IMR-90 (cell line): ENCODE results near the gene AGBL1. TPM values are rescaled to one million over a fixed set of nuclear protein-coding genes. Genes with fewer than 3 reads are reported as not detected.

Source experiments
- ATAC-seq: fragments of 200-7000 bp; cut with Tn5 transposase; 2 replicates; pipeline ENCODE4 v1.9.1; 2020; ENCODE audit warnings: low read depth, mild to moderate bottlenecking, moderate library complexity
- BruUV-seq: library from RNA; stranded (reverse); fragments of 400-500 nt; replicated peaks from 2 replicates; lab custom pipeline; 2021; lab: Mats Ljungman, UMichigan
- CTCF ChIA-PET: fragments of 300-600 bp; formaldehyde crosslinking; extraction: SDS; loops from one replicate; lab custom pipeline; 2021; ENCODE audit warnings: antibody characterized with exemption; lab: Yijun Ruan, JAX
- POLR2A ChIA-PET: fragments of 300-600 bp; sonication (Branson Sonifier 250); formaldehyde crosslinking; loops from one replicate; lab custom pipeline; 2022; ENCODE audit warnings: antibody characterized with exemption; ENCODE audit not compliant: unreplicated experiment; lab: Charles Lee
- DNase-seq: peaks from one replicate; pipeline ENCODE4 v3.0.0; 2013
- H2AFZ ChIP-seq: replicated peaks from 2 replicates; pipeline ENCODE3; 2013; ENCODE audit warnings: low read length, mild to moderate bottlenecking; ENCODE audit not compliant: poor library complexity
- H2AK5ac ChIP-seq: 2 replicates; pipeline ENCODE4 v1.6.1; 2013; ENCODE audit warnings: low read depth, low read length, inconsistent platforms
- H2AK9ac ChIP-seq: replicated peaks from 2 replicates; pipeline ENCODE3; 2013; ENCODE audit warnings: mild to moderate bottlenecking, low read depth, low read length, moderate library complexity; ENCODE audit not compliant: poor library complexity
- H2BK120ac ChIP-seq: 2 replicates; pipeline ENCODE4 v1.6.1; 2013; ENCODE audit warnings: low read depth, low read length, inconsistent platforms
- H2BK15ac ChIP-seq: 3 replicates; pipeline ENCODE4 v1.6.1; 2013; ENCODE audit warnings: low read depth, low read length, inconsistent platforms
- H2BK20ac ChIP-seq: 2 replicates; pipeline ENCODE4 v1.6.1; 2013; ENCODE audit warnings: low read depth, mild to moderate bottlenecking, inconsistent platforms, low read length, moderate library complexity
- H2BK5ac ChIP-seq: 2 replicates; pipeline ENCODE4 v1.6.1; 2013; ENCODE audit warnings: mild to moderate bottlenecking, low read depth, low read length, inconsistent platforms; ENCODE audit not compliant: poor library complexity, severe bottlenecking
- H3K14ac ChIP-seq: replicated peaks from 2 replicates; pipeline ENCODE4 v1.6.1; 2013; ENCODE audit warnings: low read depth, low read length, inconsistent platforms
- H3K18ac ChIP-seq: 2 replicates; pipeline ENCODE4 v1.6.1; 2013; ENCODE audit warnings: low read depth, low read length, control low read depth
- H3K23ac ChIP-seq: 2 replicates; pipeline ENCODE4 v1.6.1; 2013; ENCODE audit warnings: low read depth, low read length, inconsistent platforms
- H3K27ac ChIP-seq: 2 replicates; pipeline ENCODE4 v1.5.1; 2013; ENCODE audit warnings: mild to moderate bottlenecking, control low read depth, low read length; ENCODE audit not compliant: insufficient read depth
- H3K27me3 ChIP-seq: 2 replicates; pipeline ENCODE4 v1.6.1; 2013; ENCODE audit warnings: low read length; ENCODE audit not compliant: control insufficient read depth, insufficient read depth
- H3K36me3 ChIP-seq: 2 replicates; pipeline ENCODE4 v1.6.1; 2013; ENCODE audit warnings: low read length, mixed read lengths; ENCODE audit not compliant: control insufficient read depth, insufficient read depth
- H3K4ac ChIP-seq: 2 replicates; pipeline ENCODE4 v1.6.1; 2013; ENCODE audit warnings: low read depth, low read length, inconsistent platforms
- H3K4me1 ChIP-seq: 2 replicates; pipeline ENCODE4 v1.6.1; 2013; ENCODE audit warnings: low read length, mixed read lengths; ENCODE audit not compliant: control insufficient read depth, insufficient read depth
- H3K4me2 ChIP-seq: 2 replicates; pipeline ENCODE4 v1.6.1; 2013; ENCODE audit warnings: low read depth, mild to moderate bottlenecking, control low read depth, low read length, moderate library complexity
- H3K4me3 ChIP-seq: 2 replicates; pipeline ENCODE4 v1.5.1; 2013; ENCODE audit warnings: low read depth, mild to moderate bottlenecking, control low read depth, low read length, moderate library complexity; ENCODE audit not compliant: insufficient read depth
- H3K56ac ChIP-seq: 2 replicates; pipeline ENCODE4 v1.6.1; 2013; ENCODE audit warnings: low read length, inconsistent platforms; ENCODE audit not compliant: insufficient read depth; ENCODE audit errors: extremely low read depth
- H3K79me1 ChIP-seq, 2 experiments: 2 replicates each; pipeline ENCODE4 v1.6.1; 2013; ENCODE audit warnings: low read length in 2 of 2, inconsistent platforms in 1 of 2, low read depth in 1 of 2
- H3K9ac ChIP-seq: 2 replicates; pipeline ENCODE4 v1.6.1; 2013; ENCODE audit warnings: low read depth, low read length, control low read depth
- H3K9me1 ChIP-seq: 2 replicates; pipeline ENCODE4 v1.6.1; 2013; ENCODE audit warnings: low read length, inconsistent platforms; ENCODE audit not compliant: insufficient read depth
- H3K9me3 ChIP-seq: 2 replicates; pipeline ENCODE4 v1.6.1; 2013; ENCODE audit warnings: low read length; ENCODE audit not compliant: control insufficient read depth, insufficient read depth
- H4K20me1 ChIP-seq: 2 replicates; pipeline ENCODE4 v1.6.1; 2013; ENCODE audit warnings: low read length, inconsistent platforms; ENCODE audit not compliant: insufficient read depth
- H4K5ac ChIP-seq: 2 replicates; pipeline ENCODE4 v1.6.1; 2013; ENCODE audit warnings: mild to moderate bottlenecking, low read depth, low read length, control low read depth
- H4K8ac ChIP-seq, 2 experiments: 2 replicates each; pipeline ENCODE4 v1.6.1; 2013; ENCODE audit warnings: low read depth in 2 of 2, low read length in 2 of 2, control low read depth in 1 of 2, inconsistent platforms in 1 of 2
- H4K91ac ChIP-seq: 2 replicates; pipeline ENCODE4 v1.6.1; 2013; ENCODE audit warnings: low read depth, low read length, inconsistent platforms; ENCODE audit not compliant: insufficient read depth
- BHLHE40 ChIP-seq: fragments of 150-350 bp; IDR thresholded peaks from 2 replicates; pipeline ENCODE4 v1.6.1; 2016; ENCODE audit warnings: mild to moderate bottlenecking, low read depth, low read length
- NFE2L2 ChIP-seq: fragments of 150-350 bp; IDR thresholded peaks from 2 replicates; pipeline ENCODE4 v1.6.1; 2016; ENCODE audit warnings: low read depth, mild to moderate bottlenecking, low read length
- WGBS, 2 experiments: methylation state at CpG; one replicate each; pipeline versions ENCODE4 v1.1.5 to v1.1.7; 2013; ENCODE audit warnings: missing lambda C conversion rate in 2 of 2; ENCODE audit not compliant: insufficient read length in 1 of 2; ENCODE audit errors: extremely low coverage in 2 of 2; 5-methylcytosine and 5-hydroxymethylcytosine counted together
- dilution Hi-C: fragments of 300-500 bp; cut with HindIII; formaldehyde crosslinking; loops from one replicate; pipeline ENCODE4 v1.14.3; 2018; ENCODE audit warnings: low sequenced_read_pairs; ENCODE audit not compliant: unreplicated experiment
- in situ Hi-C: fragments of 300-500 bp; cut with MboI; formaldehyde crosslinking; loops from 3 replicates; pipeline ENCODE4 v1.14.3; 2019; ENCODE audit warnings: low sequenced_read_pairs, inconsistent platforms, mixed read lengths
- intact Hi-C: fragments of 100-400 bp; cut with micrococcal nuclease; formaldehyde crosslinking; loops from 2 replicates; pipeline ENCODE4 v1.10.0; 2022
- polyA plus RNA-seq, 3 experiments: library from polyadenylated mRNA; depleted of rRNA; stranded (reverse); fragments of >200 nt; gene quantifications; 2 replicates each; pipeline ENCODE4 v1.2.3, GENCODE V29; 2012; ENCODE audit warnings: low replicate concordance in 1 of 3
- total RNA-seq: library from RNA; depleted of rRNA; stranded (reverse); fragments of >200 nt; gene quantifications from 2 replicates; pipeline ENCODE4 v1.2.3, GENCODE V29; 2012

The AGBL1 gene
- total and polyA plus RNA-seq, 2 of the 4 experiments (the other 2 are of a cell fraction), result not detected

DNA sequence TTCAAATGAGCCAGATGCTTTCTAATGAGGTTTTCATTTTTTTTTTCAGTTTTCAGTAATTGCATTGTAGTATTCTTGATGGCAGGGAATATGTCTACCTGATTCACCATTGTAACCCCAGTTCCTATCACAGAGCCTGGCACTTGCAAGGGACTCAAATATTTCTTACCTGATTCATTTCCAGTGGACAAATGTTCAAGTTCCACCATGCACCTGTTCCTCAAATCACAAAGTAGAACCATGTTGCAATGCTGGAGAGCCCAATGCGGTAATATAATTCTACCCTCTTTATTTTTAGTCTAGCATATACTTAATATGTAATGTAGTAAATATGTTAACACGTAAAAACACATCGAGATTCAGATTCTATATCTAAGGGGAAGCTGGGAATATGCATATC lies 722.6 kb downstream of the AGBL1 start:
- Histone ChIP-seq H2AK9ac (no peak overlapping the region), H3K9me3 (peaks cover 6% of the 10 kb centered on the region; the same call in 1 of the 2 replicates), H2AK5ac (no peak overlapping the region), H3K9ac (no peak overlapping the region), H3K56ac (no peak overlapping the region), H3K18ac (no peak overlapping the region), H4K5ac (no peak overlapping the region), H3K9me1 (no peaks in the 10 kb centered on the region), H3K4me3 (no peak overlapping the region), H2BK20ac (no peak overlapping the region), H3K79me1 (no peaks in the 10 kb centered on the region), H3K14ac (no peak overlapping the region), H2BK120ac (no peak overlapping the region), H3K27me3 (no peaks in the 10 kb centered on the region), H3K36me3 (no peaks in the 10 kb centered on the region), H3K4me2 (no peak overlapping the region), H2AFZ (no peak overlapping the region), H2BK15ac (no peak overlapping the region), H4K20me1 (no peaks in the 10 kb centered on the region), H2BK5ac (no peak overlapping the region), H4K91ac (no peak overlapping the region), H4K8ac (no peak overlapping the region), H3K27ac (no peak overlapping the region), H3K23ac (no peak overlapping the region), H3K4ac (no peak overlapping the region), H3K4me1 (no peaks in the 10 kb centered on the region)
- ATAC-seq (no peak), DNase-seq (no peak)
- CTCF ChIA-PET, result no interaction called here
- intact Hi-C loops (no loop called here), dilution Hi-C loops (no loop called here), in situ Hi-C loops (no loop called here)
- BruUV-seq, result no TSS peak
- no CpG with 5 or more reads among the region's 3 CpGs for WGBS, 2 experiments
- no peak for TF ChIP-seq BHLHE40
- TF ChIP-seq NFE2L2, result no peak
- POLR2A ChIA-PET, result no interaction called here
